ENCODE data around the gene MARS1. TPM values are rescaled to one million over a fixed set of nuclear protein-coding genes. Genes with fewer than 3 reads are reported as not detected.
"Not testable (repeated sequence)": the region's sequence is repeated elsewhere in the genome, so short reads cannot be mapped to it uniquely, and the experiment has no call there.

The MARS1 gene
- 223 and 352 TPM in 2 replicates for total RNA-seq
- 89.9 and 103 TPM in 2 replicates for polyA plus RNA-seq
- polyA plus RNA-seq (2012) = 127 and 147 TPM in 2 replicates
- 393 and 409 TPM in 2 replicates for polyA minus RNA-seq (ENCODE audit: low replicate concordance)

GRCh38 chr12:57487597-57488401, at the start of gene MARS1:
MARS1 (plus strand) TSS chr12:57488068; CDS start chr12:57488091, 23 bp downstream.
- TF ChIP-seq EZH2 (IDR thresholded peaks at IDR 0.05; ENCODE audit: low read length, missing control alignments) (no peak), CTCF (conservative IDR thresholded peaks at IDR 0.05 in 1 of 2, IDR thresholded peaks at IDR 0.05 in 1 of 2; ENCODE audit: low read depth in 1 of 2, low read length in 2 of 2) (no peak)
- peak; percentile 95 to 97 for DNase-seq (ENCODE audit: low read depth in 2 of 2)
- Histone ChIP-seq H3K4me1 (ENCODE audit: control insufficient read depth, extremely low read depth, insufficient read depth, low read length) (peaks cover 15% of the 10 kb centered on the region), H4K20me1 (ENCODE audit: control insufficient read depth, extremely low read depth, insufficient read depth, low read length) (no peaks in the 10 kb centered on the region), H3K79me2 (ENCODE audit: control insufficient read depth, insufficient read depth, low read length) (peaks cover 21% of the 10 kb centered on the region), H3K9me3 (ENCODE audit: control insufficient read depth, insufficient read depth, low read depth, low read length) (no peaks in the 10 kb centered on the region), H2AFZ (ENCODE audit: low read length) (peak within 1 kb of the TSS; percentile 60), H3K4me3 (replicated peaks in 1 of 4; ENCODE audit: control extremely low read depth in 1 of 4, insufficient read depth in 1 of 4, low read depth in 3 of 4, low read length in 4 of 4) (peak within 1 kb of the TSS; percentile 81 to 99 (median 89)), H3K36me3 (ENCODE audit: control insufficient read depth, insufficient read depth, low read length) (peaks cover 17% of the 10 kb centered on the region), H3K4me2 (ENCODE audit: extremely low read depth, insufficient read depth, low read length) (peak within 1 kb of the TSS; percentile 82), H3K27ac (ENCODE audit: insufficient read depth, low read length) (peak within 1 kb of the TSS; percentile 67), H3K27me3 (ENCODE audit: control insufficient read depth, insufficient read depth, low read length) (no peaks in the 10 kb centered on the region), H3K9ac (ENCODE audit: insufficient read depth, low read length) (peak within 1 kb of the TSS; percentile 65)

- no peak overlapping the region for H3K4me3 ChIP-seq (replicated peaks in 1 of 4; ENCODE audit: control extremely low read depth in 1 of 4, insufficient read depth in 1 of 4, low read depth in 3 of 4, low read length in 4 of 4)
- no peaks in the 10 kb centered on the region for H3K36me3 ChIP-seq (ENCODE audit: control insufficient read depth, insufficient read depth, low read length)
- no peak overlapping the region for H3K9ac ChIP-seq (ENCODE audit: insufficient read depth, low read length)
- no peaks in the 10 kb centered on the region for H3K27me3 ChIP-seq (ENCODE audit: control insufficient read depth, insufficient read depth, low read length)
- H3K79me2 ChIP-seq (ENCODE audit: control insufficient read depth, insufficient read depth, low read length) = no peaks in the 10 kb centered on the region
- no peak overlapping the region for H3K4me2 ChIP-seq (ENCODE audit: extremely low read depth, insufficient read depth, low read length)
- no peak overlapping the region for H2AFZ ChIP-seq (ENCODE audit: low read length)
- TF ChIP-seq CTCF (conservative IDR thresholded peaks at IDR 0.05 in 1 of 2, IDR thresholded peaks at IDR 0.05 in 1 of 2; ENCODE audit: low read depth in 1 of 2, low read length in 2 of 2) (no peak), EZH2 (IDR thresholded peaks at IDR 0.05; ENCODE audit: low read length, missing control alignments) (no peak)
- no peaks in the 10 kb centered on the region for H3K4me1 ChIP-seq (ENCODE audit: control insufficient read depth, extremely low read depth, insufficient read depth, low read length)
- H4K20me1 ChIP-seq (ENCODE audit: control insufficient read depth, extremely low read depth, insufficient read depth, low read length) = no peaks in the 10 kb centered on the region
- no peaks in the 10 kb centered on the region for H3K9me3 ChIP-seq (ENCODE audit: control insufficient read depth, insufficient read depth, low read depth, low read length)
- no peak overlapping the region for H3K27ac ChIP-seq (ENCODE audit: insufficient read depth, low read length)
- DNase-seq (ENCODE audit: low read depth in 2 of 2) = no peak
These were observed 49.5 kb upstream of the MARS1 start for GRCh38 chr12:57438400-57438799.

GRCh38 chr12:57439762-57440266, 48.1 kb upstream of the MARS1 start:
- Histone ChIP-seq H2AFZ (ENCODE audit: low read length) (no peak overlapping the region), H3K9me3 (ENCODE audit: control insufficient read depth, insufficient read depth, low read depth, low read length) (no peaks in the 10 kb centered on the region), H3K9ac (ENCODE audit: insufficient read depth, low read length) (no peak overlapping the region), H3K4me1 (ENCODE audit: control insufficient read depth, extremely low read depth, insufficient read depth, low read length) (no peaks in the 10 kb centered on the region), H4K20me1 (ENCODE audit: control insufficient read depth, extremely low read depth, insufficient read depth, low read length) (no peaks in the 10 kb centered on the region), H3K27ac (ENCODE audit: insufficient read depth, low read length) (no peak overlapping the region), H3K27me3 (ENCODE audit: control insufficient read depth, insufficient read depth, low read length) (no peaks in the 10 kb centered on the region), H3K36me3 (ENCODE audit: control insufficient read depth, insufficient read depth, low read length) (no peaks in the 10 kb centered on the region), H3K4me2 (ENCODE audit: extremely low read depth, insufficient read depth, low read length) (no peak overlapping the region), H3K4me3 (replicated peaks in 1 of 4; ENCODE audit: control extremely low read depth in 1 of 4, insufficient read depth in 1 of 4, low read depth in 3 of 4, low read length in 4 of 4) (no peak overlapping the region), H3K79me2 (ENCODE audit: control insufficient read depth, insufficient read depth, low read length) (no peaks in the 10 kb centered on the region)
- TF ChIP-seq CTCF (conservative IDR thresholded peaks at IDR 0.05 in 1 of 2, IDR thresholded peaks at IDR 0.05 in 1 of 2; ENCODE audit: low read depth in 1 of 2, low read length in 2 of 2) (no peak), EZH2 (IDR thresholded peaks at IDR 0.05; ENCODE audit: low read length, missing control alignments) (no peak)
- no peak for DNase-seq (ENCODE audit: low read depth in 2 of 2)

GRCh38 chr12:57441393-57441792, 46.5 kb upstream of the MARS1 start:
- not testable (repeated sequence) for H3K9ac ChIP-seq (ENCODE audit: insufficient read depth, low read length); H3K79me2 ChIP-seq (ENCODE audit: control insufficient read depth, insufficient read depth, low read length); H3K36me3 ChIP-seq (ENCODE audit: control insufficient read depth, insufficient read depth, low read length); H3K4me1 ChIP-seq (ENCODE audit: control insufficient read depth, extremely low read depth, insufficient read depth, low read length); H4K20me1 ChIP-seq (ENCODE audit: control insufficient read depth, extremely low read depth, insufficient read depth, low read length); H3K4me2 ChIP-seq (ENCODE audit: extremely low read depth, insufficient read depth, low read length); H3K9me3 ChIP-seq (ENCODE audit: control insufficient read depth, insufficient read depth, low read depth, low read length); H3K27ac ChIP-seq (ENCODE audit: insufficient read depth, low read length); H2AFZ ChIP-seq (ENCODE audit: low read length); H3K27me3 ChIP-seq (ENCODE audit: control insufficient read depth, insufficient read depth, low read length); H3K4me3 ChIP-seq (replicated peaks in 1 of 4; ENCODE audit: control extremely low read depth in 1 of 4, insufficient read depth in 1 of 4, low read depth in 3 of 4, low read length in 4 of 4); DNase-seq (ENCODE audit: low read depth in 2 of 2)
